Naive thymus-derived CD4-positive, alpha-beta T cell (primary cell): ENCODE measurements around the gene CLOCK. TPM values are rescaled to one million over a fixed set of nuclear protein-coding genes. Genes with fewer than 3 reads are reported as not detected.
A peak's percentile ranks its signal among the peaks of the same experiment; 100 is the strongest.

Source experiments
- ATAC-seq: fragments of 150-1000 bp; cut with Tn5 transposase; 2 replicates; pipeline ENCODE4 v1.10.0; 2021; ENCODE audit warnings: mild to moderate bottlenecking, moderate library complexity
- CTCF ChIA-PET: fragments of 350-600 bp; sonication (Branson Sonifier 250); formaldehyde crosslinking; loops from one replicate; lab custom pipeline; 2021; ENCODE audit warnings: antibody characterized with exemption; lab: Charles Lee
- POLR2A ChIA-PET: fragments of 350-600 bp; sonication (Branson Sonifier 250); formaldehyde crosslinking; loops from one replicate; lab custom pipeline; 2021; ENCODE audit warnings: antibody characterized with exemption, inconsistent platforms; lab: Charles Lee
- DNase-seq, 9 donors: peaks; one replicate each; pipeline versions ENCODE4 v3.0.0 to v3.0.0-alpha.2; 2020 to 2022; ENCODE audit warnings: mixed read lengths in 1 of 9
- H3K27ac ChIP-seq: one replicate; pipeline ENCODE4 v1.7.0; 2013; ENCODE audit warnings: mild to moderate bottlenecking, low read depth, low read length, moderate library complexity
- H3K27me3 ChIP-seq, 2 donors: one replicate each; pipeline ENCODE4 v1.7.0; 2013; ENCODE audit warnings: low read length in 2 of 2, mild to moderate bottlenecking in 2 of 2, moderate library complexity in 2 of 2; ENCODE audit not compliant: control insufficient read depth in 2 of 2, insufficient read depth in 2 of 2
- H3K36me3 ChIP-seq, 3 experiments: 1 replicate in 2 of 3; 2 replicates in 1 of 3; pipeline ENCODE4 v1.7.0; 2013; ENCODE audit warnings: low read length in 3 of 3, mild to moderate bottlenecking in 3 of 3, moderate library complexity in 1 of 3; ENCODE audit not compliant: insufficient read depth in 3 of 3, control insufficient read depth in 2 of 3
- H3K4me1 ChIP-seq, 2 donors: one replicate each; pipeline ENCODE4 v1.7.0; 2013; ENCODE audit warnings: low read length in 2 of 2, mild to moderate bottlenecking in 2 of 2, moderate library complexity in 1 of 2; ENCODE audit not compliant: control insufficient read depth in 2 of 2, insufficient read depth in 2 of 2
- H3K4me3 ChIP-seq: 2 replicates; pipeline ENCODE4 v1.7.0; 2013; ENCODE audit warnings: mild to moderate bottlenecking, low read length
- H3K9me3 ChIP-seq, 3 experiments: 1 replicate in 2 of 3; 2 replicates in 1 of 3; pipeline ENCODE4 v1.7.0; 2013; ENCODE audit warnings: low read length in 3 of 3; ENCODE audit not compliant: control insufficient read depth in 2 of 3
- H3K27ac Mint-ChIP-seq, 9 donors: one replicate each; pipeline ENCODE4 v1.8.0; 2020 to 2022; ENCODE audit warnings: mixed read lengths in 9 of 9, mild to moderate bottlenecking in 8 of 9, moderate library complexity in 5 of 9, inconsistent platforms in 2 of 9
- H3K27me3 Mint-ChIP-seq, 5 donors: one replicate each; pipeline ENCODE4 v1.8.0; 2021 to 2022; ENCODE audit warnings: mixed read lengths in 5 of 5, mild to moderate bottlenecking in 1 of 5
- H3K36me3 Mint-ChIP-seq, 5 donors: one replicate each; pipeline ENCODE4 v1.8.0; 2020 to 2022; ENCODE audit warnings: mixed read lengths in 5 of 5, mild to moderate bottlenecking in 3 of 5, inconsistent platforms in 1 of 5
- H3K4me1 Mint-ChIP-seq, 7 donors: one replicate each; pipeline ENCODE4 v1.8.0; 2020 to 2022; ENCODE audit warnings: mixed read lengths in 7 of 7, mild to moderate bottlenecking in 3 of 7, inconsistent platforms in 1 of 7
- H3K4me3 Mint-ChIP-seq, 10 donors: one replicate each; pipeline ENCODE4 v1.8.0; 2020 to 2022; ENCODE audit warnings: mild to moderate bottlenecking in 10 of 10, mixed read lengths in 10 of 10, moderate library complexity in 6 of 10, inconsistent platforms in 2 of 10
- H3K9me3 Mint-ChIP-seq, 11 donors: one replicate each; pipeline ENCODE4 v1.8.0; 2020 to 2022; ENCODE audit warnings: mixed read lengths in 11 of 11, mild to moderate bottlenecking in 4 of 11, inconsistent platforms in 1 of 11, moderate library complexity in 1 of 11
- intact Hi-C, 2 donors: fragments of 100-400 bp; cut with micrococcal nuclease; formaldehyde crosslinking; loops; one replicate each; pipeline ENCODE4 v1.15.1; 2023
- polyA plus RNA-seq, 2 donors: library from polyadenylated mRNA; unstranded; fragments of 300-500 nt; fragmentation: Illumina TruSeq; gene quantifications; one replicate each; pipeline ENCODE4 v1.2.3, GENCODE V29; 2021
- total RNA-seq, 6 experiments: library from RNA in 5 of 6; stranded (reverse) in 5 of 6; gene quantifications; 1 replicate in 5 of 6; 2 replicates in 1 of 6; pipeline ENCODE4 v1.2.3 and lab custom pipeline; 2021 to 2026

The CLOCK gene
- total and polyA plus RNA-seq, 7 experiments from 2014 or later = 4.6 to 12.6 (median 8.6) TPM

DNA sequence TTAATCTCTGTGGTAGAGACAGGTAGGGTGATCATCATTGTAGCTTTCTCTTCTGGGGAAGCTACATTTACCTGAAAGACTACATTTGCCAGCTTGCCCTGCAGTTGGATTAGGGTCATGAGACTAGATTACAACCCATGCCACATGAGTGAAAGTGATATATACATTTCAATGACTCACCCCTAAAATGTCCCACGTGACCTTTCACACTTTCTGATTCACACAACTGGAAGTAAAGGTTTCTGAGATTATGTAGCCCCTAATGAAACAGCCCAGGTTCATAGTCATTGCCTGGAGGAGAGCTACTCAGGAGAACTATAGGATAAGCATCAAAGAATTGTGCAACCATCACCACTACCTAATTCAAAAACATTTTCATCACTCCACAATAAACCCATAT is 27.5 kb upstream of the CLOCK start:
- peaks cover 0 to 14% (median 6%) of the 10 kb centered on the region in 5 donors for H3K27me3 Mint-ChIP-seq
- Histone ChIP-seq H3K4me3 (no peak overlapping the region), H3K27ac (no peak overlapping the region), H3K27me3 (no peaks in the 10 kb centered on the region), H3K4me1 (no peaks in the 10 kb centered on the region), H3K9me3 (no peaks in the 10 kb centered on the region), H3K36me3 (no peaks in the 10 kb centered on the region)
- ChIA-PET POLR2A (no interaction called here), CTCF (no interaction called here)
- H3K4me1 Mint-ChIP-seq = no peaks in the 10 kb centered on the region
- H3K36me3 Mint-ChIP-seq = peaks cover 0 to 7% (median 4%) of the 10 kb centered on the region in 5 donors
- no peak for ATAC-seq
- DNase-seq = no peak
- H3K9me3 Mint-ChIP-seq = peaks cover 6 to 40% (median 17%) of the 10 kb centered on the region in 11 donors
- intact Hi-C loops = no loop called here
- H3K4me3 Mint-ChIP-seq = no peak overlapping the region
- no peak overlapping the region for H3K27ac Mint-ChIP-seq

DNA sequence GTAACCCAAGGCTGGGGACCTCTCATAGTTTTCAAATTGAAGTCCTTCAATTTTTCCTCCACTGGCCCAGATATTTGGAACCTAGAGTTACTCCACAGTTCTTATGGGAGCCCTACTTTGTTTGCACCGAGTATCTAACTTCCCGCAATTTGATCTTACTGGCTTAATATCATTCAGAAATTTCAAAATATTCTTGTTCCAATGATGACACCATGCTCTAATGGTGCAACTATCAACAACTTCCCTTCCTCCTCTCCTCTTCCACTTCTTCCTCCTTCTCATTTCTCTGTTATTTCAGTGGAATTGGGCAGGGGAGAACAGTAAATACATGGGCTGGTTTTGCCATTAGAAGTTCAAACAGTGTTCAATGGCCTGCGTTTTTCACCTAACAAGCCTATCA is 25.1 kb upstream of the CLOCK start:
- Mint-ChIP-seq H3K36me3 (peaks cover 0 to 7% (median 4%) of the 10 kb centered on the region in 5 donors), H3K27me3 (peaks cover 0 to 14% (median 6%) of the 10 kb centered on the region in 5 donors), H3K4me1 (no peaks in the 10 kb centered on the region), H3K4me3 (no peak overlapping the region), H3K9me3 (peaks cover 6 to 26% (median 15%) of the 10 kb centered on the region in 11 donors), H3K27ac (no peak overlapping the region)
- DNase-seq (no peak), ATAC-seq (no peak)
- intact Hi-C loops = no loop called here
- Histone ChIP-seq H3K4me3 (no peak overlapping the region), H3K36me3 (no peaks in the 10 kb centered on the region), H3K4me1 (no peaks in the 10 kb centered on the region), H3K27me3 (no peaks in the 10 kb centered on the region), H3K9me3 (no peaks in the 10 kb centered on the region), H3K27ac (no peak overlapping the region)
- POLR2A ChIA-PET = no interaction called here
- CTCF ChIA-PET = no interaction called here

GRCh38 chr4:55568905-55569504 is 22.3 kb upstream of the CLOCK start:
- H3K27me3 Mint-ChIP-seq = peaks cover 0 to 6% (median 4%) of the 10 kb centered on the region in 5 donors
- no peaks in the 10 kb centered on the region for H3K4me1 Mint-ChIP-seq
- H3K9me3 Mint-ChIP-seq = peaks cover 0 to under 1% (median 0%) of the 10 kb centered on the region in 11 donors
- H3K27me3 ChIP-seq = no peaks in the 10 kb centered on the region
- H3K27ac ChIP-seq = no peak overlapping the region
- intact Hi-C loops = no loop called here
- no peak for ATAC-seq
- POLR2A ChIA-PET = interaction anchor here (0.6 kb wide), 1 partner anchor 24 kb away, joined by 3 read pairs; no protein-coding TSS in a partner anchor
- CTCF ChIA-PET = no interaction called here
- no peak for DNase-seq
- no peak overlapping the region for H3K4me3 Mint-ChIP-seq
- H3K4me3 ChIP-seq = no peak overlapping the region
- no peaks in the 10 kb centered on the region for H3K36me3 Mint-ChIP-seq
- H3K27ac Mint-ChIP-seq = no peak overlapping the region
- no peaks in the 10 kb centered on the region for H3K9me3 ChIP-seq
- H3K36me3 ChIP-seq = no peaks in the 10 kb centered on the region
- H3K4me1 ChIP-seq = no peaks in the 10 kb centered on the region

- no peak overlapping the region for H3K27ac ChIP-seq
- no peak overlapping the region for H3K4me3 ChIP-seq
- intact Hi-C loops = no loop called here
- Mint-ChIP-seq H3K4me3 (no peak overlapping the region), H3K36me3 (no peaks in the 10 kb centered on the region), H3K27ac (no peak overlapping the region), H3K9me3 (peaks cover 0 to 6% (median 0%) of the 10 kb centered on the region in 11 donors), H3K4me1 (peaks cover 0 to 5% (median 0%) of the 10 kb centered on the region in 7 donors), H3K27me3 (peaks cover 0 to 8% (median 3%) of the 10 kb centered on the region in 5 donors)
- POLR2A ChIA-PET = no interaction called here
- H3K27me3 ChIP-seq = no peaks in the 10 kb centered on the region
- ATAC-seq (peak; percentile 61), DNase-seq (no peak)
- CTCF ChIA-PET = no interaction called here
- no peaks in the 10 kb centered on the region for H3K4me1 ChIP-seq
- no peaks in the 10 kb centered on the region for H3K36me3 ChIP-seq
- H3K9me3 ChIP-seq = no peaks in the 10 kb centered on the region
Observed at GRCh38 chr4:55561889-55562288, 15.2 kb upstream of the CLOCK start.

DNA sequence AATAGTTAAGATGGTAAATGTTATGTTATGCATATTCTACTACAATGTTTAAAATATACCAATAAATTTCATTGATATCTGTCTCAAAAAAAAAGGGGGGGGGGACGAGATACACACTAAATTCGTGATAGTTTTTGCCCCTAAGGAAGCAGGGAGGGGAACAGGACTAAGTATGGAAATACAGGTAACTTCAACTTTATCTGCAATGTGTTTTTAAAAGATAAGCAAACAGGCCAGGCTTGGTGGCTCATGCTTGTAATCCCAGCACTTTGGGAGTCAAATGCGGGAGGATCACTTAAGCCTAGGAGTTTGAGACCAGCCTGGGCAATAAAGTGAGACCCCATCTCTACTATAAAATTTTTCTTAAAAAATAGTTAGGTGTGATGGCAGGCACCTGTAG is 13.4 kb upstream of the CLOCK start:
- Histone ChIP-seq H3K4me3 (no peak overlapping the region), H3K27me3 (no peaks in the 10 kb centered on the region), H3K4me1 (no peaks in the 10 kb centered on the region), H3K27ac (no peak overlapping the region), H3K36me3 (no peaks in the 10 kb centered on the region), H3K9me3 (no peaks in the 10 kb centered on the region)
- peaks cover 0 to 12% (median 3%) of the 10 kb centered on the region in 5 donors for H3K27me3 Mint-ChIP-seq
- intact Hi-C loops = no loop called here
- no peak overlapping the region for H3K4me3 Mint-ChIP-seq
- ATAC-seq (no peak), DNase-seq (no peak)
- peaks cover 0 to 5% (median 0%) of the 10 kb centered on the region in 7 donors for H3K4me1 Mint-ChIP-seq
- no peaks in the 10 kb centered on the region for H3K36me3 Mint-ChIP-seq
- ChIA-PET CTCF (no interaction called here), POLR2A (no interaction called here)
- no peak overlapping the region for H3K27ac Mint-ChIP-seq
- peaks cover 0 to 6% (median 0%) of the 10 kb centered on the region in 11 donors for H3K9me3 Mint-ChIP-seq

GRCh38 chr4:55554453-55555030 is 7.8 kb upstream of the CLOCK start:
- ATAC-seq = peak; percentile 48
- no peaks in the 10 kb centered on the region for H3K27me3 ChIP-seq
- H3K4me1 Mint-ChIP-seq = peaks cover 0 to 10% (median 6%) of the 10 kb centered on the region in 7 donors

More at GRCh38 chr4:55554453-55555030, 7.8 kb upstream of the CLOCK start:
- H3K9me3 Mint-ChIP-seq = peaks cover 0 to 6% (median 0%) of the 10 kb centered on the region in 11 donors
- DNase-seq = peak in 5 of 9 donors; percentile 10 to 46 (median 36)
- H3K36me3 ChIP-seq = no peaks in the 10 kb centered on the region
- no peak overlapping the region for H3K27ac ChIP-seq
- H3K9me3 ChIP-seq = no peaks in the 10 kb centered on the region
- no peak overlapping the region for H3K4me3 ChIP-seq
- intact Hi-C loops = loop anchor here (1.0 to 2.0 kb wide), 9 partner anchors 109 to 1232 kb away; partner anchors contain the start of genes SRD5A3 (in 2 of the 2) and TMEM165 (in 1 of the 2)
- ChIA-PET CTCF (interaction anchor here (0.7 to 1.5 kb wide), 7 partner anchors 109 to 370 kb away, joined by 3 to 7 read pairs (median 4); partner anchors contain the start of gene SRD5A3), POLR2A (interaction anchor here (1.5 kb wide), 1 partner anchor 9 kb away, joined by 5 read pairs; no protein-coding TSS in a partner anchor)
- H3K4me3 Mint-ChIP-seq = no peak overlapping the region
- no peak overlapping the region for H3K27ac Mint-ChIP-seq
- no peaks in the 10 kb centered on the region for H3K36me3 Mint-ChIP-seq
- H3K4me1 ChIP-seq = no peaks in the 10 kb centered on the region
- H3K27me3 Mint-ChIP-seq = peaks cover 0 to 15% (median 11%) of the 10 kb centered on the region in 5 donors
